Liver (tissue), 3 donors: ENCODE measurements around the gene TMBIM1.

Experiments
- CTCF ChIP-seq: fragments of 150-350 bp; IDR thresholded peaks from 2 replicates; pipeline ENCODE4 v1.5.1; 2017; ENCODE audit warnings: improper control_type of control experiment, low read depth, low read length; ENCODE audit not compliant: missing input control
- FOXA2 ChIP-seq: IDR thresholded peaks from 2 replicates; pipeline ENCODE4 v1.6.1; 2016; ENCODE audit warnings: antibody characterized with exemption
- GABPA ChIP-seq, 2 donors: IDR thresholded peaks in 1 of 2; conservative IDR thresholded peaks in 1 of 2; 2 replicates each; pipeline ENCODE4 v1.6.1; 2016; ENCODE audit warnings: antibody characterized with exemption in 2 of 2, mild to moderate bottlenecking in 1 of 2, moderate library complexity in 1 of 2
- HNF4A ChIP-seq, 2 donors: conservative IDR thresholded peaks; 2 replicates each; pipeline ENCODE4 v1.6.1; 2016; ENCODE audit warnings: antibody characterized with exemption in 2 of 2, mild to moderate bottlenecking in 2 of 2
- JUND ChIP-seq, 2 donors: IDR thresholded peaks; 2 replicates each; pipeline ENCODE4 v1.6.1; 2016; ENCODE audit warnings: antibody characterized with exemption in 2 of 2
- RAD21 ChIP-seq, 2 donors: IDR thresholded peaks; 2 replicates each; pipeline ENCODE4 v1.6.1; 2016; ENCODE audit warnings: antibody characterized with exemption in 2 of 2, mild to moderate bottlenecking in 2 of 2
- RXRA ChIP-seq, 2 donors: IDR thresholded peaks; 2 replicates each; pipeline ENCODE4 v1.6.1; 2017 to 2018; ENCODE audit warnings: antibody characterized with exemption in 2 of 2, mild to moderate bottlenecking in 1 of 2
- SP1 ChIP-seq: IDR thresholded peaks from 2 replicates; pipeline ENCODE4 v1.6.1; 2018; ENCODE audit warnings: antibody characterized with exemption, mild to moderate bottlenecking
- TAF1 ChIP-seq: conservative IDR thresholded peaks from 2 replicates; pipeline ENCODE4 v1.6.1; 2016; ENCODE audit warnings: antibody characterized with exemption, mild to moderate bottlenecking
- YY1 ChIP-seq: IDR thresholded peaks from 2 replicates; pipeline ENCODE4 v1.6.1; 2016; ENCODE audit warnings: antibody characterized with exemption, mild to moderate bottlenecking
- TF ChIP-seq, protein P1 (sequence below): IDR thresholded peaks from 2 replicates; pipeline ENCODE4 v1.6.1; 2016; ENCODE audit warnings: antibody characterized with exemption, mild to moderate bottlenecking
- TF ChIP-seq, protein P2 (sequence below): IDR thresholded peaks from 2 replicates; pipeline ENCODE4 v1.6.1; 2016; ENCODE audit warnings: antibody characterized with exemption
- TF ChIP-seq, protein P3 (sequence below): IDR thresholded peaks from 2 replicates; pipeline ENCODE4 v1.6.1; 2016; ENCODE audit warnings: antibody characterized with exemption
- donor health status: healthy.
- donor health status: healthy.

DNA sequence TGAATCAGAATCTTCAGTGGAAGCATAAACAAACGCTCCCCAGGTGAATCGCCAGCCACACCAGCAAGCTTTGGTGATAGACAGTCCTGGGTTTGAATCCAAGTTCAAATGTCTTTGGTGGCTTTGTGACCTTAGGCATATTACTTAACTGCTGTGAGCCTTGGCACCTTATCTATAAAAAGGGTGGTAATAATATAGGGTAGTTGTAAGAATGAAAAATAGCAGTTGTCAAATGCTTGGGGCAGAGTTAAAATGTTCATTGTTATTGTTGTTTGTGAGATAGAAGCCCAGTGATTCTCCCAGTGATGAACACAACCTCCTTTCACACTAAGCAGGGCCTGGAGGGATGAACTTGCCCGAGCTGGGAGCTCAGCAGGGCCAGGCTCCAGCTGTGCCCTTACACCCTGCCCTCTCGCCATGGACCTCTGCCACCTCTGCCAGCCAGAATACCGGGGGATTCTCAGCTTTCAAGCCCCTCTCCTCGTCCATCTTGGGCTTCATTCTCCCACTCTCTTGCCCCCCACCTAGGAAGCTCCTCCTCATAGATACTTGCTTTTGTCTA is 6.1 kb upstream of the TMBIM1 start:
- no peak for TF ChIP-seq CTCF
- TF ChIP-seq, protein P1, sequence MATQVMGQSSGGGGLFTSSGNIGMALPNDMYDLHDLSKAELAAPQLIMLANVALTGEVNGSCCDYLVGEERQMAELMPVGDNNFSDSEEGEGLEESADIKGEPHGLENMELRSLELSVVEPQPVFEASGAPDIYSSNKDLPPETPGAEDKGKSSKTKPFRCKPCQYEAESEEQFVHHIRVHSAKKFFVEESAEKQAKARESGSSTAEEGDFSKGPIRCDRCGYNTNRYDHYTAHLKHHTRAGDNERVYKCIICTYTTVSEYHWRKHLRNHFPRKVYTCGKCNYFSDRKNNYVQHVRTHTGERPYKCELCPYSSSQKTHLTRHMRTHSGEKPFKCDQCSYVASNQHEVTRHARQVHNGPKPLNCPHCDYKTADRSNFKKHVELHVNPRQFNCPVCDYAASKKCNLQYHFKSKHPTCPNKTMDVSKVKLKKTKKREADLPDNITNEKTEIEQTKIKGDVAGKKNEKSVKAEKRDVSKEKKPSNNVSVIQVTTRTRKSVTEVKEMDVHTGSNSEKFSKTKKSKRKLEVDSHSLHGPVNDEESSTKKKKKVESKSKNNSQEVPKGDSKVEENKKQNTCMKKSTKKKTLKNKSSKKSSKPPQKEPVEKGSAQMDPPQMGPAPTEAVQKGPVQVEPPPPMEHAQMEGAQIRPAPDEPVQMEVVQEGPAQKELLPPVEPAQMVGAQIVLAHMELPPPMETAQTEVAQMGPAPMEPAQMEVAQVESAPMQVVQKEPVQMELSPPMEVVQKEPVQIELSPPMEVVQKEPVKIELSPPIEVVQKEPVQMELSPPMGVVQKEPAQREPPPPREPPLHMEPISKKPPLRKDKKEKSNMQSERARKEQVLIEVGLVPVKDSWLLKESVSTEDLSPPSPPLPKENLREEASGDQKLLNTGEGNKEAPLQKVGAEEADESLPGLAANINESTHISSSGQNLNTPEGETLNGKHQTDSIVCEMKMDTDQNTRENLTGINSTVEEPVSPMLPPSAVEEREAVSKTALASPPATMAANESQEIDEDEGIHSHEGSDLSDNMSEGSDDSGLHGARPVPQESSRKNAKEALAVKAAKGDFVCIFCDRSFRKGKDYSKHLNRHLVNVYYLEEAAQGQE = no peak
- TF ChIP-seq RAD21 (IDR thresholded peaks at IDR 0.05) = no peak
- no peak for TF ChIP-seq YY1
- TF ChIP-seq SP1 = no peak
- no peak for TF ChIP-seq GABPA (IDR thresholded peaks at IDR 0.05 in 1 of 2, conservative IDR thresholded peaks at IDR 0.05 in 1 of 2)
- TF ChIP-seq FOXA2 = no peak
- TF ChIP-seq, protein P2, sequence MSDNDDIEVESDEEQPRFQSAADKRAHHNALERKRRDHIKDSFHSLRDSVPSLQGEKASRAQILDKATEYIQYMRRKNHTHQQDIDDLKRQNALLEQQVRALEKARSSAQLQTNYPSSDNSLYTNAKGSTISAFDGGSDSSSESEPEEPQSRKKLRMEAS = no peak
- TF ChIP-seq, protein P3, sequence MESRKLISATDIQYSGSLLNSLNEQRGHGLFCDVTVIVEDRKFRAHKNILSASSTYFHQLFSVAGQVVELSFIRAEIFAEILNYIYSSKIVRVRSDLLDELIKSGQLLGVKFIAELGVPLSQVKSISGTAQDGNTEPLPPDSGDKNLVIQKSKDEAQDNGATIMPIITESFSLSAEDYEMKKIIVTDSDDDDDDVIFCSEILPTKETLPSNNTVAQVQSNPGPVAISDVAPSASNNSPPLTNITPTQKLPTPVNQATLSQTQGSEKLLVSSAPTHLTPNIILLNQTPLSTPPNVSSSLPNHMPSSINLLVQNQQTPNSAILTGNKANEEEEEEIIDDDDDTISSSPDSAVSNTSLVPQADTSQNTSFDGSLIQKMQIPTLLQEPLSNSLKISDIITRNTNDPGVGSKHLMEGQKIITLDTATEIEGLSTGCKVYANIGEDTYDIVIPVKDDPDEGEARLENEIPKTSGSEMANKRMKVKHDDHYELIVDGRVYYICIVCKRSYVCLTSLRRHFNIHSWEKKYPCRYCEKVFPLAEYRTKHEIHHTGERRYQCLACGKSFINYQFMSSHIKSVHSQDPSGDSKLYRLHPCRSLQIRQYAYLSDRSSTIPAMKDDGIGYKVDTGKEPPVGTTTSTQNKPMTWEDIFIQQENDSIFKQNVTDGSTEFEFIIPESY = no peak
- TF ChIP-seq RXRA (IDR thresholded peaks at IDR 0.05) = no peak
- TF ChIP-seq TAF1 = no peak
- no peak for TF ChIP-seq JUND (IDR thresholded peaks at IDR 0.05)
- TF ChIP-seq HNF4A (conservative IDR thresholded peaks at IDR 0.05) = no peak
